Osteocyte (in vitro differentiated cells): Measurements from ENCODE around the gene FAM174C. TPM values are rescaled to one million over a fixed set of nuclear protein-coding genes. Genes with fewer than 3 reads are reported as not detected.

ENCODE experiments used
- DNase-seq: peaks from one replicate; pipeline ENCODE4 v3.0.0; 2021; ENCODE audit warnings: mixed read lengths; ENCODE audit not compliant: unreplicated experiment; ENCODE audit errors: extremely low spot score
- H3K27ac Mint-ChIP-seq: one replicate; pipeline ENCODE4 v1.8.0; 2021; ENCODE audit warnings: mild to moderate bottlenecking, mixed read lengths; ENCODE audit not compliant: unreplicated experiment
- H3K27me3 Mint-ChIP-seq: one replicate; pipeline ENCODE4 v1.8.0; 2021; ENCODE audit warnings: mixed read lengths; ENCODE audit not compliant: unreplicated experiment
- H3K36me3 Mint-ChIP-seq: one replicate; pipeline ENCODE4 v1.8.0; 2021; ENCODE audit warnings: mixed read lengths; ENCODE audit not compliant: unreplicated experiment
- H3K4me1 Mint-ChIP-seq: one replicate; pipeline ENCODE4 v1.8.0; 2021; ENCODE audit warnings: mixed read lengths; ENCODE audit not compliant: unreplicated experiment
- H3K4me3 Mint-ChIP-seq: one replicate; pipeline ENCODE4 v1.8.0; 2021; ENCODE audit warnings: mild to moderate bottlenecking, moderate library complexity, mixed read lengths; ENCODE audit not compliant: unreplicated experiment
- H3K9me3 Mint-ChIP-seq: one replicate; pipeline ENCODE4 v1.8.0; 2021; ENCODE audit warnings: mixed read lengths; ENCODE audit not compliant: unreplicated experiment
- total RNA-seq: library from RNA; stranded (reverse); gene quantifications from 2 replicates; pipeline ENCODE4 v1.2.1, GENCODE V29; 2021
- TF ChIP-seq, protein P1 (sequence below): fragments of 200-600 bp; sonication (generic); IDR thresholded peaks from 2 replicates; pipeline ENCODE4 v1.5.0; 2021; ENCODE audit warnings: antibody characterized with exemption, mild to moderate bottlenecking, moderate library complexity

Gene FAM174C
- total RNA-seq, 1 donor from 2014 or later, result 35.3 TPM

DNA sequence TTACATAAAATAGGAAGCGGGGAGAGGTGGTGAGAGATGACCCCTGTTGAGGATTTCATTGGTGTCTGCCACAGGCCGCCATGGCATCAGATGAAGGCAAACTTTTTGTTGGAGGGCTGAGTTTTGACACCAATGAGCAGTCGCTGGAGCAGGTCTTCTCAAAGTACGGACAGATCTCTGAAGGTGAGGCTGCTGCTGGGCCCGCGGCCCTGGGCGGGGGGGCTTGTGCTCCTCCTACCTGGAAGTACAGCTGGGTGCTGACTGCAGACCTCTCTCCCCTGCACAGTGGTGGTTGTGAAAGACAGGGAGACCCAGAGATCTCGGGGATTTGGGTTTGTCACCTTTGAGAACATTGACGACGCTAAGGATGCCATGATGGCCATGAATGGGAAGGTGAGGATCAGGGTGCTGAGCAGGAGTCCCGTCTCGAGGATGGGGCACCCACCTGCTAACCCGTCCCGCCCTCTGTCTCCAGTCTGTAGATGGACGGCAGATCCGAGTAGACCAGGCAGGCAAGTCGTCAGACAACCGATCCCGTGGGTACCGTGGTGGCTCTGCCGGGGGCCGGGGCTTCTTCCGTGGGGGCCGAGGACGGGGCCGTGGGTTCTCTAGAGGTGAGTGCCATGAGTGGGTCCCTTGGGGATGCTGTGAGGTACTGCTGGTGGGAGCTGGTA, 4.3 kb upstream of the FAM174C start:
- H3K9me3 Mint-ChIP-seq, result no peaks in the 10 kb centered on the region
- peaks cover 63% of the 10 kb centered on the region for H3K4me1 Mint-ChIP-seq
- H3K36me3 Mint-ChIP-seq, result peaks cover 32% of the 10 kb centered on the region
- DNase-seq, result no peak
- peak overlapping the region; percentile 81 for H3K27ac Mint-ChIP-seq
- peak overlapping the region; percentile 82 for H3K4me3 Mint-ChIP-seq
- TF ChIP-seq, protein P1, sequence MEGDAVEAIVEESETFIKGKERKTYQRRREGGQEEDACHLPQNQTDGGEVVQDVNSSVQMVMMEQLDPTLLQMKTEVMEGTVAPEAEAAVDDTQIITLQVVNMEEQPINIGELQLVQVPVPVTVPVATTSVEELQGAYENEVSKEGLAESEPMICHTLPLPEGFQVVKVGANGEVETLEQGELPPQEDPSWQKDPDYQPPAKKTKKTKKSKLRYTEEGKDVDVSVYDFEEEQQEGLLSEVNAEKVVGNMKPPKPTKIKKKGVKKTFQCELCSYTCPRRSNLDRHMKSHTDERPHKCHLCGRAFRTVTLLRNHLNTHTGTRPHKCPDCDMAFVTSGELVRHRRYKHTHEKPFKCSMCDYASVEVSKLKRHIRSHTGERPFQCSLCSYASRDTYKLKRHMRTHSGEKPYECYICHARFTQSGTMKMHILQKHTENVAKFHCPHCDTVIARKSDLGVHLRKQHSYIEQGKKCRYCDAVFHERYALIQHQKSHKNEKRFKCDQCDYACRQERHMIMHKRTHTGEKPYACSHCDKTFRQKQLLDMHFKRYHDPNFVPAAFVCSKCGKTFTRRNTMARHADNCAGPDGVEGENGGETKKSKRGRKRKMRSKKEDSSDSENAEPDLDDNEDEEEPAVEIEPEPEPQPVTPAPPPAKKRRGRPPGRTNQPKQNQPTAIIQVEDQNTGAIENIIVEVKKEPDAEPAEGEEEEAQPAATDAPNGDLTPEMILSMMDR, result no peak
- no peaks in the 10 kb centered on the region for H3K27me3 Mint-ChIP-seq

DNA sequence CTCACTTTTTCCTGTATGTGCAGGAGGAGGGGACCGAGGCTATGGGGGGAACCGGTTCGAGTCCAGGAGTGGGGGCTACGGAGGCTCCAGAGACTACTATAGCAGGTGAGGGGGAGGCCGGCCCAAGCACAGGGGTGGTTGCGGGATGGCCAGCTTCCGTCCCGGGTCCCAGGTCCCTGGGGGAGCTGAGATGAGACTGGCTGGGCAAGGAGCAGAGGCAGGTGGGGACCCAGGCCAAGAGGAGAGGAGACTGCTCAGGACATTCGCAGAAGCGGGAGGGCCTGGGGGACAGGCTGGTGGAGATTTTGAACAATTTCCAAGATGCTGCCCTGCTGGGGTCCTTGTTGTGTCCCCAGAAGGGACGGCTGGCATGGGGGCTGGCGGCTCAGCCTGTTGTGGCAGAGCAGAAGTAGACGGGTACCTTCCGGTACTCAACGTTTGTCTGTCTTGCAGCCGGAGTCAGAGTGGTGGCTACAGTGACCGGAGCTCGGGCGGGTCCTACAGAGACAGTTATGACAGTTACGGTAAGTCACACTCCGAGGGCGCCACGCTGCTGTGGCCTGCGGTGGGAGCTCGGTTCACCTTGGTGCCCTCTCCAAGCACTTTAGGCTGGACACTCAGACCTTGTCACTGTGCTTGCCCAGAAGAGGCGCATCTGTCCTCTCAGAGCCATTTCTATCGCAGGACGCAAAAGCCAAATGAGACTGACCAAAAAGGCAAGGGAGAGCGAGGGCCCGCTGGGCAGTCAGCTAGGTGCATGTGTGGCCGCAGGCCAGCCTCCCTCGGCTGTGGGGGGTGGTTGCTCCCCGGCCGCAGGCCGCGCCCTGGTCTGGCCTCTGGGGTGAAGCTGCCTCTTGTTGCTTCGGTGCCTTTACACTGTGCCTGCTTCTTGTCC, 3.6 kb upstream of the FAM174C start:
- H3K36me3 Mint-ChIP-seq, result peaks cover 32% of the 10 kb centered on the region

DNA sequence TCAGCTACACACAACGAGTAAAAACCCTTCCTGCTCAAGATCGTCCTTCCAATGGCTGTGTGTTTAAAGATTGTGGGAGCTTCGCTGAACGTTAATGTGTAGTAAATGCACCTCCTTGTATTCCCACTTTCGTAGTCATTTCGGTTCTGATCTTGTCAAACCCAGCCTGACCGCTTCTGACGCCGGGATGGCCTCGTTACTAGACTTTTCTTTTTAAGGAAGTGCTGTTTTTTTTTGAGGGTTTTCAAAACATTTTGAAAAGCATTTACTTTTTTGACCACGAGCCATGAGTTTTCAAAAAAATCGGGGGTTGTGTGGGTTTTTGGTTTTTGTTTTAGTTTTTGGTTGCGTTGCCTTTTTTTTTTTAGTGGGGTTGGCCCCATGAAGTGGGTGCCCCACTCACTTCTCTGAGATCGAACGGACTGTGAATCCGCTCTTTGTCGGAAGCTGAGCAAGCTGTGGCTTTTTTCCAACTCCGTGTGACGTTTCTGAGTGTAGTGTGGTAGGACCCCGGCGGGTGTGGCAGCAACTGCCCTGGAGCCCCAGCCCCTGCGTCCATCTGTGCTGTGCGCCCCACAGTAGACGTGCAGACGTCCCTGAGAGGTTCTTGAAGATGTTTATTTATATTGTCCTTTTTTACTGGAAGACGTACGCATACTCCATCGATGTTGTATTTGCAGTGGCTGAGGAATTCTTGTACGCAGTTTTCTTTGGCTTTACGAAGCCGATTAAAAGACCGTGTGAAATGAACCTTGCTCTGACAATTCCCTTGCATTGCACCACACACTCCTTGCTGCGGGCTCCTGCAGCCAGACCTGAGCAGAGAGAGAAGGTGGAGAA, 2.7 kb upstream of the FAM174C start:
- H3K9me3 Mint-ChIP-seq, result no peaks in the 10 kb centered on the region
- H3K36me3 Mint-ChIP-seq, result peaks cover 32% of the 10 kb centered on the region
- TF ChIP-seq, protein P1, result no peak
- no peaks in the 10 kb centered on the region for H3K27me3 Mint-ChIP-seq
- DNase-seq, result no peak
- no peak overlapping the region for H3K4me3 Mint-ChIP-seq
- H3K4me1 Mint-ChIP-seq, result peaks cover 60% of the 10 kb centered on the region
- peak overlapping the region; percentile 63 for H3K27ac Mint-ChIP-seq

More for the DNA sequence above, 3.6 kb upstream of the FAM174C start:
- no peak for DNase-seq
- peaks cover 66% of the 10 kb centered on the region for H3K4me1 Mint-ChIP-seq
- H3K27me3 Mint-ChIP-seq, result no peaks in the 10 kb centered on the region
- TF ChIP-seq, protein P1, result no peak
- H3K27ac Mint-ChIP-seq, result peak overlapping the region; percentile 62
- H3K9me3 Mint-ChIP-seq, result no peaks in the 10 kb centered on the region
- H3K4me3 Mint-ChIP-seq, result peak overlapping the region; percentile 65

DNA sequence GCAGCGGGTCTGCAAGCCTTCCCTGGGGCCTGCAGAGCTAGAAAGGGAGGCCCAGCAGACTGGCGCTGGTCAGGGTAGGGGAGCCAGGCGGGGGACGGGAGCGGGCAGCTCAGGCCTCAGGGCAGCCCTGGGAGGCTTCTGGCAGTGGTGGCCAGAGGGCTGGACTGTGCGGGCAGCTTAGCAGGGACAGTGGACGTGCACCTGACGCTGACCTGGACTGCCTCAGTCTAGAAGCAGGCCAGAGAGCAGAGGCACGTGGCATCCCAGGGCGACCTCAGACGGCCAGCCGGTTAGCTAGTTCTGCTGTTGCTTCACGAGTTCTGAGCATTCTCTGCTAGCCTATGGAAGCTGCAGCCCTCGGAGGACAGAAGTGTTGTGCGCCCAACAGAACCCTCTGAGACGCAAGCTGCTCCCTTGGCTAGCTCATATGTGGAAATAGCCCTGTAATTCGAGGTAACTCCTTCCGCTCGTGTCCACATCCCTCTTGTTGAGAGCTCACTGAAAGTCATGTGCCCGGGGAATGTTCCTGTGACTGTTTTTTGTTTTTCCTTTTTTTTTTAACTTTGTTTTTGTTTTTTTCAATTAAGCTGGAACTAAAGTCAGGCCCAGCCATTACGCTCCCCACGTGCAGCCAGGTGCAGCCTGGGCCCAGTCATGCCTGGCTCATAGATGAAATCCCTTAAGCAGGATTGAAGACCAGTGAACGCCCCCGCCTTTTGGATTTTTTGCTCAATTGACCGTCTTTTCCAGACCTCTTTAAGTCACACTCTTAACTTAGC, 1.9 kb upstream of the FAM174C start:
- Mint-ChIP-seq H3K9me3 (no peaks in the 10 kb centered on the region), H3K27ac (peak overlapping the region; percentile 63), H3K36me3 (peaks cover 32% of the 10 kb centered on the region), H3K4me1 (peaks cover 53% of the 10 kb centered on the region), H3K4me3 (peak overlapping the region; percentile 48), H3K27me3 (no peaks in the 10 kb centered on the region)
- no peak for DNase-seq
- TF ChIP-seq, protein P1, result no peak
